GM23248 (cell line): ENCODE data around the gene SH3GL3.

ENCODE experiments used
- EZH2 ChIP-seq: fragments of 200-600 bp; sonication (generic); IDR thresholded peaks from 2 replicates; pipeline ENCODE4 v1.6.1; 2018; ENCODE audit warnings: antibody characterized with exemption, mild to moderate bottlenecking; ENCODE audit not compliant: insufficient read depth, poor library complexity, severe bottlenecking
- EZH2phosphoT487 ChIP-seq: fragments of 200-600 bp; sonication (generic); IDR thresholded peaks from 2 replicates; pipeline ENCODE4 v1.6.1; 2018; ENCODE audit warnings: antibody characterized with exemption, moderate library complexity, mild to moderate bottlenecking, low read depth; ENCODE audit not compliant: insufficient read depth

- no peak for TF ChIP-seq EZH2
- TF ChIP-seq EZH2phosphoT487, result no peak
These were observed 139.9 kb downstream of the SH3GL3 start for GRCh38 chr15:83587091-83587490.
